K562 (cell line): ENCODE results near the gene EZH1. TPM values are rescaled to one million over a fixed set of nuclear protein-coding genes. Genes with fewer than 3 reads are reported as not detected.

Experiments used
- CUX1 ChIP-seq: fragments of 200-800 bp; sonication (Bioruptor generic); IDR thresholded peaks from 2 replicates; pipeline ENCODE4 v1.6.1; 2016; ENCODE audit warnings: missing genetic modification characterization, missing compliant biosample characterization
- ETS1 ChIP-seq: conservative IDR thresholded peaks from 2 replicates; pipeline ENCODE4 v1.6.1; 2011; ENCODE audit warnings: low read depth, mild to moderate bottlenecking, low read length; ENCODE audit not compliant: control insufficient read depth
- ZNF318 ChIP-seq, 2 experiments: fragments of 450-650 bp; IDR thresholded peaks; 2 replicates each; pipeline ENCODE4 v1.6.1; 2016; ENCODE audit warnings: mild to moderate bottlenecking in 2 of 2, borderline replicate concordance in 1 of 2, low read depth in 1 of 2, moderate library complexity in 1 of 2
- ZNF511 ChIP-seq: sonication (generic); formaldehyde crosslinking; IDR thresholded peaks from 2 replicates; pipeline ENCODE4 v1.8.0; 2022; ENCODE audit warnings: mild to moderate bottlenecking, missing genetic modification reagents
- polyA plus RNA-seq, 8 experiments: library from polyadenylated mRNA; depleted of rRNA in 4 of 8; stranded (reverse) in 5 of 8; unstranded in 3 of 8; fragments of >200 nt; fragmentation: Nextera tagmentation in 2 of 8; fragmentation: Illumina TruSeq in 1 of 8; extraction: Ambion mirVana in 2 of 8; extraction: Trizol in 1 of 8; gene quantifications; 2 replicates each; pipeline versions ENCODE4 v1.2.1 to v1.2.3, GENCODE V29; 2011 to 2014; ENCODE audit warnings: inconsistent platforms in 1 of 8, missing spikeins in 1 of 8
- total RNA-seq, 7 experiments: library from RNA; depleted of rRNA in 6 of 7; stranded (reverse); fragments of >200 nt in 6 of 7; fragmentation: Illumina TruSeq in 2 of 7; extraction: Trizol in 2 of 7; gene quantifications; 2 replicates each; pipeline versions ENCODE4 v1.2.1 to v1.2.3, GENCODE V29; 2011 to 2021; ENCODE audit warnings: low replicate concordance in 1 of 7

The EZH1 gene
- total and polyA plus RNA-seq, 9 of the 15 experiments (the other 6 are each of a cell fraction or from before 2014, with no cell fraction given): 8.6 to 40.8 (median 22.9) TPM

- no peak for TF ChIP-seq ZNF318 (IDR thresholded peaks at IDR 0.05; ENCODE audit: borderline replicate concordance in 1 of 2, low read depth in 1 of 2)
- peak; percentile 94 for TF ChIP-seq ZNF511 (CRISPR knock-in tag)
- TF ChIP-seq ETS1: 0 out of 2 replicates have a peak, but pooled peaks have one; percentile 30
- TF ChIP-seq CUX1 (CRISPR knock-in tag): no peak
These were observed at the start of gene EZH1 (continued) for GRCh38 chr17:42744806-42745617.
